GM18502 (cell line): Measurements from ENCODE around the gene ZNF81.
"Not testable (repeated sequence)": the region's sequence is repeated elsewhere in the genome, so short reads cannot be mapped to it uniquely, and the experiment has no call there.

ENCODE experiments used
- ATAC-seq: cut with Tn5 transposase; IDR thresholded peaks from one replicate; pipeline ENCODE4 v1.9.1; 2021; ENCODE audit warnings: mild to moderate bottlenecking; ENCODE audit not compliant: unreplicated experiment, poor library complexity

ZNF81 gene

GRCh38 chrX:47836164-47837072 is at the start of gene ZNF81:
TSS of gene ZNF81 (plus strand) at chrX:47836902. CDS start at chrX:47846268, 9,366 bp downstream.
- peak; percentile 94 for ATAC-seq

GRCh38 chrX:47796433-47796906 is 40.2 kb upstream of the ZNF81 start:
- ATAC-seq = no peak

GRCh38 chrX:47797084-47797483 is 39.6 kb upstream of the ZNF81 start:
- ATAC-seq = no peak

GRCh38 chrX:47798861-47799260 is 37.8 kb upstream of the ZNF81 start:
- no peak for ATAC-seq

- no peak for ATAC-seq
Observed at GRCh38 chrX:47802589-47802988, 34.1 kb upstream of the ZNF81 start.

GRCh38 chrX:47803103-47803502 is 33.6 kb upstream of the ZNF81 start:
- not testable (repeated sequence) for ATAC-seq

- ATAC-seq = no peak
Observed at GRCh38 chrX:47804315-47804714, 32.4 kb upstream of the ZNF81 start.

GRCh38 chrX:47805844-47806243 is 30.9 kb upstream of the ZNF81 start:
- ATAC-seq = not testable (repeated sequence)

GRCh38 chrX:47806415-47807271 is 30.1 kb upstream of the ZNF81 start:
- ATAC-seq = not testable (repeated sequence)

GRCh38 chrX:47807272-47807538 is 29.5 kb upstream of the ZNF81 start:
- not testable (repeated sequence) for ATAC-seq

GRCh38 chrX:47807548-47807947 is 29.2 kb upstream of the ZNF81 start:
- no peak for ATAC-seq

- ATAC-seq = no peak
Observed at GRCh38 chrX:47808904-47809788, 27.6 kb upstream of the ZNF81 start.

- ATAC-seq = no peak
Observed at GRCh38 chrX:47814851-47815250, 21.9 kb upstream of the ZNF81 start.

GRCh38 chrX:47815901-47816845 is 20.5 kb upstream of the ZNF81 start:
- no peak for ATAC-seq

GRCh38 chrX:47817421-47817820 is 19.3 kb upstream of the ZNF81 start:
- ATAC-seq = no peak

- no peak for ATAC-seq
Observed at GRCh38 chrX:47817897-47818296, 18.8 kb upstream of the ZNF81 start.

- ATAC-seq = no peak
Observed at GRCh38 chrX:47828984-47829383, 7.7 kb upstream of the ZNF81 start.

GRCh38 chrX:47831788-47832187 is 4.9 kb upstream of the ZNF81 start:
- ATAC-seq = peak; percentile 36

GRCh38 chrX:47838361-47838760 is 1.7 kb downstream of the ZNF81 start:
- ATAC-seq = no peak
